ENCODE measurements around the gene SUPT6H.
A peak's percentile ranks its signal among the peaks of the same experiment; 100 is the strongest.
"Not testable (repeated sequence)": the region's sequence is repeated elsewhere in the genome, so short reads cannot be mapped to it uniquely, and the experiment has no call there.

Gene SUPT6H

DNA sequence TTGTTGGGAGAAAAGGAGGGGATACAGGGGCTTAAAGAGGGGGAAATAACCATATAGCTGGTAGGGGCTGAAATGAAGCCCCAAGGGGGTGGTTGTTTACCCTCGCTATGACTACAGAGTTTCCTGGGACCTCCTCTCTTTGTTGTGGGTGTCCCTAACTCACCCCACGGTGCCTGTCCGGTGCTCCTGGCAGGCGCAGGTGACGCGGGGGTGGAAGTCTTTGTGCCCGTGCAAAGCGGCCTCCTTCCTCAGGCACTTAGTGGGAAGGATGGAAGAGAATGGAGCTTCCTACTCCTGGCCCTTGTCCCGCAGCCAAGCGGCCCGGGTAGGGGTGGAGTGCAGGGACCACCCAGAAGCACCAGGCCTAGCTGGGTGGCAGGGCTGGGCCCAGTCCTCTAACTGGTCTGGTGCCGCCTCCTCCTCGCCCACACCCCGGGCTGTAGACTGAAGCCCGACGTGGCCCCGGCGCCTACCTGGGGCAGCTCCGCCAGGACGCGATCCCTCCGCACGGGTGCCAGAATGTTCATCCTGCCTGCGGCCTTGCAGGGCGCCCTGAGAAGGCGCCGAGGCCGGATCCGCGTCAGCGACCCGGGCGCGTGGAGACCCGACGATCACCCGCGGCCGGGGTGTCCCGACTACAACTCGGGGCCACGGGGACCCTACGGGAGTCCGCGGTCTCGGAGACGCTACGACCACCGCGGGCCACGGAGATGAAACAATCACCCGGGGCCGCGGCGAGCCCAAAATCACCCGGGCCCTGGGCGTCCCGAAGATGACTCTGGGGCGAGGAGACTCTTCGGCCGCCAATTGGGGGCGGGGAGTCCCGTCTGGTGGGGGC, 55.0 kb downstream of the SUPT6H start:
- Mint-ChIP-seq H3K36me3 (peaks cover 18% of the 10 kb centered on the region), H3K27me3 (no peaks in the 10 kb centered on the region), H3K4me3 (peak overlapping the region; percentile 66), H3K9me3 (ENCODE audit: low read depth) (no peaks in the 10 kb centered on the region), H3K4me1 (ENCODE audit: low read depth) (peaks cover 32% of the 10 kb centered on the region), H3K27ac (peak overlapping the region; percentile 64)

DNA sequence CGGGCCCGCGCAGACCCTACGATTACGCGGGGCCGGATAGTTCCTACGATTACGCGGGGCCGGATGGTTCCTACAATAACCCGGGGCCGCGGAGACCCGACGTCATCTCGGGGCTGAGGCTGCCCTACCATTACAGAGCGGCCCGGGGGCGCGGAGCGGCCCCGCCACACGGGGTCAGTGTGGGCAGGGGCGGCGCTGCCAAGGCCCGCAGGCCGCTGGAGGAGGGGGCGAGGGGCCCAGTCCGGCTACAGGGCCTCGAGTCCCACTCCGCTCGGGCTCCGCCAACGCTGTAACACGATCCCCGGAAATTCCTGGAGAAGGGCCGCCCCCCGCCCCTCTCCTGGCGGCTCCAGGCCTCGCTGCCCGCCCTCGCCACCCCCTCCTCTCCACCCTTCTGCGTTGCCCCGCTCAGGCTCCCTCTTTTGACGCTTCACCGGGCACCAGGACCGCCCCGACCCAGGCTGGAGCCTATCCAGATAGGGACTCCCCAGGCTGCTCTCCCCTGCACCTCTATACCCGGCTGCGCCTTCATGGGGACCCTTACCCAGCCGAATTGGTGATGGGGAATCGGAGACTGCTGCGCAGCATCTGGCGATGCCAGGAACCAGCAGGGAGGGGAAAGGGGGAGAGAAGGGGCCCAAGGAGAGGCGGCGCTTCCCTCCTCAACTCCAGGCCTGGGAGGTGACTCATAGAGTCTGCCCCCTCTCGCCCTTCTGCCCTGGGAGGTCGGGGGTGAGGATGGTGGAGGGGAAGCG, 55.8 kb downstream of the SUPT6H start, which contains the start of gene RAB34:
RAB34 (minus strand) TSS at position 291 of the 755 bp plus-strand sequence. CDS start 602 bp downstream, outside the sequence.
- peak within 1 kb of the TSS; percentile 94 for H3K27ac Mint-ChIP-seq
- H3K4me1 Mint-ChIP-seq (ENCODE audit: low read depth): peaks cover 33% of the 10 kb centered on the region
- H3K4me3 Mint-ChIP-seq: peak within 1 kb of the TSS; percentile 90
- H3K27me3 Mint-ChIP-seq: no peaks in the 10 kb centered on the region
- peaks cover 20% of the 10 kb centered on the region for H3K36me3 Mint-ChIP-seq
- H3K9me3 Mint-ChIP-seq (ENCODE audit: low read depth): no peaks in the 10 kb centered on the region

DNA sequence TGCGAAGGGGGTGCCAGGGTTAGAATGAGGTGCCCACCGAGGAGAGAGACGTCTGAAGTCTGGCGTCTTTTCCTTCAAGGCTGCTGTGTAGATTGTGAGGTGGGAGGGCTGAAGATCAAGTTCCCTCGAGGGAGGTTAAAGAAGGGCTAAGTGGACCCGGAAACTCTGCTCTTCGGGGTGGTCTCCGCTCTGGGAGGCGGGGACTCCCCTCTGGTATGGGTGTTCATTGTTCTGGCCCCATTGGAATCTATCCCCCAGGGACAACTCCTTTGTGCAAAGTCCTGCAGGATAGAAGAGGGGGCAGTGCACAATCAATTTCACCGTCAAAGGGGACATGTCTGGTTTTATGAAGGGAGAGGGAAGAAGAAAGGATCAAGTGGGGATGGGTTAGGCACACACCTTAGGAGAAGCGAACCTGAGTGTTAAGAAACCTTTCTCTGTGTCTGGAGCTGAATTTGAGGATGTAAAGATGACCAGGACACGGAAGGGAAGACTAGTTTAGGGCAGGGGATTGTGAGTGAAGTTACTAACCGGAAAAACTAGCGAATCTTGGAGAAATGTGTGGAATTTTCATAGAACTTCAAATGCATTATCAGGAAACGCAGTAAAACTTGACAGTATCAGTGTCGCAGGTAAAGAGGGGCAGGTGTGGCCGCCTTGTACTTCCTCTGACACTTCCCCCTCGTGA, 56.5 kb downstream of the SUPT6H start:
- peak overlapping the region; percentile 90 for H3K4me3 Mint-ChIP-seq
- H3K4me1 Mint-ChIP-seq (ENCODE audit: low read depth): peaks cover 37% of the 10 kb centered on the region
- no peaks in the 10 kb centered on the region for H3K27me3 Mint-ChIP-seq
- peak overlapping the region; percentile 94 for H3K27ac Mint-ChIP-seq
- peaks cover 20% of the 10 kb centered on the region for H3K36me3 Mint-ChIP-seq
- no peaks in the 10 kb centered on the region for H3K9me3 Mint-ChIP-seq (ENCODE audit: low read depth)

DNA sequence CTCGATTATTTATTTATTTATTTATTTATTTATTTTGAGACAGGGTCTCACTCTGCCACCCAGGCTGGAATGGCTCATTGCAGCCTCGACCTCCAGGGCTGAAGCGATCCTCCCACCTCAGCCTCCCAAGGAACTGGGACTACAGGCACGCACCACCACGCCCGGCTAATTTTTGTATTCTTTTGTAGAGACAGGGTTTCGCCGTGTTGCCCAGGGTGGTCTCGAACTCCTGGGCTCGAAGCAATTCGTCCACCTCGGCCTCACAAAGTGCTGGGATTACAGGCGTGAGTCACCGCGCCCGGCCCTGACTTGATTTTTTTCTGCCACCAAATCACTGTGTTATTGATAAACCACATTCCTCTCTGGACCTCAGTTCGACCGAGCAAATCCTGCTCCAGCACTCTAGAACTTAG, 57.0 kb downstream of the SUPT6H start:
- Mint-ChIP-seq H3K9me3 (ENCODE audit: low read depth) (no peaks in the 10 kb centered on the region), H3K27me3 (no peaks in the 10 kb centered on the region), H3K4me3 (peak overlapping the region; percentile 99), H3K27ac (peak overlapping the region; percentile 100), H3K36me3 (peaks cover 22% of the 10 kb centered on the region), H3K4me1 (ENCODE audit: low read depth) (peaks cover 39% of the 10 kb centered on the region)

GRCh38 chr17:28720247-28720996, 58.4 kb downstream of the SUPT6H start:
- peak overlapping the region; percentile 99 for H3K4me3 Mint-ChIP-seq
- peak overlapping the region; percentile 100 for H3K27ac Mint-ChIP-seq
- H3K27me3 Mint-ChIP-seq: no peaks in the 10 kb centered on the region
- H3K36me3 Mint-ChIP-seq: peaks cover 30% of the 10 kb centered on the region
- no peaks in the 10 kb centered on the region for H3K9me3 Mint-ChIP-seq (ENCODE audit: low read depth)
- peaks cover 49% of the 10 kb centered on the region for H3K4me1 Mint-ChIP-seq (ENCODE audit: low read depth)

DNA sequence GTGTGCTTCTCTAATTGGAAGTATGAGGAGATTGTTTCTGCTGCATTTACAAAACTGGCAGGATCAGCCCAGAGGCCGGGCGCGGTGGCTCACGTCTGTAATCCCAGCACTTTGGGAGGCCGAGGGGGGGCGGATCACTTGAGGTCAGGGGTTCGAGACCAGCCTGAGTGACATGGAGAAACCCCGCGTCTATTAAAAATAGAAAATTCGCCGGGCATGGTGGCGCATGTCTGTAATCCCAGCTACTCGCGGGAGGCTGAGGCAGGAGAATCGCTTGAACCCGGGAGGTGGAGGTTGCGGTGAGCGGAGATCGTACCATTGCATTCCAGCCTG, 59.0 kb downstream of the SUPT6H start:
- not testable (repeated sequence) for H3K9me3 Mint-ChIP-seq (ENCODE audit: low read depth); H3K27me3 Mint-ChIP-seq
- Mint-ChIP-seq H3K4me1 (ENCODE audit: low read depth) (peaks cover 44% of the 10 kb centered on the region), H3K27ac (peak overlapping the region; percentile 100), H3K36me3 (peaks cover 30% of the 10 kb centered on the region), H3K4me3 (peak overlapping the region; percentile 99)

DNA sequence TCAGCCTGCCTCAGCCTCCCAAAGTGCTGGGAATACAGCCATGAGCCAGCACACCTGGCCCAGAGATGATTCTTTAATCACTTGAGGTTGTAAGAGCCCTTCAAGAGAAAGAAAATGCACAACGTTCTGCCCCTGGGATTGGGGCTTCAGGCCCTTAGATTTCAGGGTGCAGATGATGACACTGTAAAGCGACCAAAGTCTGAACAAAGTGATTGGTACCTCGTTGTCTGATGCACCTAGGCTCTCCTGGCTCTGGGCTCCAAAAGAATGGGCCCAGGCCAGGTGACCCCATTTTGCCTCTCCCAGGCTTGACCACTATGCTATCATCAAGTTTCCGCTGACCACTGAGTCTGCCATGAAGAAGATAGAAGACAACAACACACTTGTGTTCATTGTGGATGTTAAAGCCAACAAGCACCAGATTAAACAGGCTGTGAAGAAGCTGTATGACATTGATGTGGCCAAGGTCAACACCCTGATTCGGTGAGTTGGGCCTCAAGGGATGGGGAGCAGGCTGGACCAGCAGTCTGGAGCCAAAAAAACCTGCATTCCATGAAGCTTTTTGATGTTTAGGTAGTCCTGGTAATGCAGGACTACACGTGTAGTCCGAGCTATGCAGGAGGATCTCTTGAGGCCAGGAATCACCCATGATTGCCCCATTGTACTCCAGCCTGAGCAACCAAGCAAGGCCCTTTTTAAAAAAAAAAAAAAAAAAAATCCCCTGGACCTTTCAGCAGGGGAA, 60.6 kb downstream of the SUPT6H start:
- H3K36me3 Mint-ChIP-seq: peaks cover 30% of the 10 kb centered on the region
- H3K4me3 Mint-ChIP-seq: peak overlapping the region; percentile 99
- H3K4me1 Mint-ChIP-seq (ENCODE audit: low read depth): peaks cover 42% of the 10 kb centered on the region
- no peaks in the 10 kb centered on the region for H3K27me3 Mint-ChIP-seq
- H3K27ac Mint-ChIP-seq: peak overlapping the region; percentile 100
- no peaks in the 10 kb centered on the region for H3K9me3 Mint-ChIP-seq (ENCODE audit: low read depth)

DNA sequence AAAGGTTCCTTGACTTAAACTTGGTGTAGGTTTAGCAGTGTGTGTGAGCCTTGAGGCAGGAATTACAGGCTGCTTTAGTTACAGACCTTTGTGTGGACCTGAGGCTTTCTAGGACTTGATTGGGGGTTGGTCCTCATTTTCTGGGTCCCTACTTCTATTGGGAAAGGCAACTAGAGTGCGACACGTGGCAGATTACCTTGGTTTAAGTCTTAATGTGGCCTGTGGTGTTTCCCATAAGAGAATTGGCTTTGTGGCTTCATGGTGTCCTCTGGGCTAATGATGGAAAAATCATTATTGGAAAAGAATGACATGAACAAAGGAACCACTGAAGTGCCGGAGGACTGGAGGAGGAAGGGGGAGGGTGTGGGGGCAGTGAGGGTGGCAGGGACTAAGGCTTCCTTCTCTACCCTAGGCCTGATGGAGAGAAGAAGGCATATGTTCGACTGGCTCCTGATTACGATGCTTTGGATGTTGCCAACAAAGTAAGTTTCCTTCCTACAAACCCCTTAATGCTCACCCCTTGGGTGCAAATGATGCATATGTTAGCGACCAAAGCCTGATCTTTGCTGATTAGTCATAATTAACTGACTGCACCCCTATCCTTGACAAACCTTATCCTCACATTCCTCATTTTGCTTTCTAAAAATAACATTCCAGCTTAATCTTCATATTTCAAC, 61.3 kb downstream of the SUPT6H start:
- Mint-ChIP-seq H3K27me3 (no peaks in the 10 kb centered on the region), H3K4me3 (peak overlapping the region; percentile 99), H3K4me1 (ENCODE audit: low read depth) (peaks cover 43% of the 10 kb centered on the region), H3K9me3 (ENCODE audit: low read depth) (no peaks in the 10 kb centered on the region), H3K27ac (peak overlapping the region; percentile 95), H3K36me3 (peaks cover 30% of the 10 kb centered on the region)

- peaks cover 30% of the 10 kb centered on the region for H3K36me3 Mint-ChIP-seq
- H3K27ac Mint-ChIP-seq: peak overlapping the region; percentile 95
- H3K9me3 Mint-ChIP-seq (ENCODE audit: low read depth); H3K27me3 Mint-ChIP-seq: not testable (repeated sequence)
- peak overlapping the region; percentile 99 for H3K4me3 Mint-ChIP-seq
- peaks cover 40% of the 10 kb centered on the region for H3K4me1 Mint-ChIP-seq (ENCODE audit: low read depth)
Observed at GRCh38 chr17:28723836-28724499, 62.0 kb downstream of the SUPT6H start.

GRCh38 chr17:28724500-28725165, 62.6 kb downstream of the SUPT6H start:
- Mint-ChIP-seq H3K4me1 (ENCODE audit: low read depth) (peaks cover 39% of the 10 kb centered on the region), H3K9me3 (ENCODE audit: low read depth) (no peaks in the 10 kb centered on the region), H3K4me3 (peak overlapping the region; percentile 99), H3K27me3 (no peaks in the 10 kb centered on the region), H3K36me3 (peaks cover 30% of the 10 kb centered on the region), H3K27ac (peak overlapping the region; percentile 95)

GRCh38 chr17:28725166-28725659, 63.2 kb downstream of the SUPT6H start:
- Mint-ChIP-seq H3K27ac (peak overlapping the region; percentile 95), H3K4me3 (peak overlapping the region; percentile 99), H3K27me3 (no peaks in the 10 kb centered on the region), H3K36me3 (peaks cover 27% of the 10 kb centered on the region), H3K4me1 (ENCODE audit: low read depth) (peaks cover 42% of the 10 kb centered on the region), H3K9me3 (ENCODE audit: low read depth) (no peaks in the 10 kb centered on the region)

DNA sequence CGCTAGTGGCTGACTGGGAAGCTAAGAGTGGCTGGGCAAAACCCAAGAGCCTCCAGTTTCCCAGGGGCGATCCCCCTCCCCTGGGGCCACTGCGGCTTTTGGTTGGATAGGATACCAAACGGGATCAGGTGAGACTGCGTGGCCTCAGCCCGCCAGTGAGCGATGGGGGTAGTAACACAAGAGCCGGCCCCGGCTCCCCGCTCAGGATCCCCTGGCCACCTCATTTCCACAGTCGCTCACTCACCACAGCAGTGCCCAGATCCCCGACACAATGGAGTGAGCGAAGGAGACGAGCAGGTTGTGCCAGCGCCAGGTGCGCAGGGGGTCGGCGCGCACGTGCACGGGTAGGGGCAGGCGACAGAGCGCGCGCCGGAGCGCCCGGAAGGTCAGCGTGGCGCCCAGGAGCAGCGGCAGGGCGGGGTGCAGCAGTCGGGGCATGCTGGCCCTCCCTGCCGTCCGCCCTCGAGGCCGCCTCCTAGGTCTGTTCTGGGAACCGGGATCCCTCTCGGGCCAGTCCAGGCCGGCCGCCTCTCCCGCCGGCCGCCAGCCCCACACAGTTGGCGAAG, 63.7 kb downstream of the SUPT6H start:
- H3K4me1 Mint-ChIP-seq (ENCODE audit: low read depth): peaks cover 40% of the 10 kb centered on the region
- no peaks in the 10 kb centered on the region for H3K27me3 Mint-ChIP-seq
- no peaks in the 10 kb centered on the region for H3K9me3 Mint-ChIP-seq (ENCODE audit: low read depth)
- peaks cover 21% of the 10 kb centered on the region for H3K36me3 Mint-ChIP-seq
- peak overlapping the region; percentile 99 for H3K4me3 Mint-ChIP-seq
- H3K27ac Mint-ChIP-seq: peak overlapping the region; percentile 95
